H1 (cell line): ENCODE data around the gene ZNF442.
"Not testable (repeated sequence)": the region's sequence is repeated elsewhere in the genome, so short reads cannot be mapped to it uniquely, and the experiment has no call there.

Source experiments
- CREB1 ChIP-seq: IDR thresholded peaks from 2 replicates; pipeline ENCODE4 v1.6.1; 2012; ENCODE audit warnings: inconsistent platforms
- CTCF ChIP-seq, 3 experiments: IDR thresholded peaks; 1 replicate in 2 of 3; 2 replicates in 1 of 3; pipeline versions ENCODE4 v1.5.1 to v1.6.1; 2011; ENCODE audit warnings: low read length in 3 of 3, mild to moderate bottlenecking in 3 of 3, inconsistent platforms in 2 of 3, low read depth in 1 of 3, moderate library complexity in 1 of 3; ENCODE audit not compliant: insufficient read depth in 1 of 3; ENCODE audit errors: control extremely low read depth in 1 of 3
- EP300 ChIP-seq, 2 experiments: IDR thresholded peaks; 1 replicate in 1 of 2; 2 replicates in 1 of 2; pipeline ENCODE4 v1.6.1; 2011 to 2012; ENCODE audit warnings: low read depth in 2 of 2, low read length in 2 of 2, mild to moderate bottlenecking in 2 of 2, borderline replicate concordance in 1 of 2, inconsistent platforms in 1 of 2, moderate library complexity in 1 of 2
- GABPA ChIP-seq: IDR thresholded peaks from 2 replicates; pipeline ENCODE4 v1.6.1; 2011; ENCODE audit warnings: mild to moderate bottlenecking, low read length, moderate library complexity, borderline replicate concordance; ENCODE audit not compliant: insufficient read depth
- POLR2A ChIP-seq, 2 experiments: IDR thresholded peaks; 1 replicate in 1 of 2; 2 replicates in 1 of 2; pipeline ENCODE4 v1.6.1; 2011; ENCODE audit warnings: low read depth in 2 of 2, low read length in 2 of 2, mild to moderate bottlenecking in 2 of 2; ENCODE audit errors: control extremely low read depth in 1 of 2
- POLR2AphosphoS5 ChIP-seq: IDR thresholded peaks from 2 replicates; pipeline ENCODE4 v1.6.1; 2011; ENCODE audit warnings: low read depth, low read length
- RAD21 ChIP-seq, 2 experiments: IDR thresholded peaks in 1 of 2; conservative IDR thresholded peaks in 1 of 2; 2 replicates each; pipeline ENCODE4 v1.6.1; 2011; ENCODE audit warnings: low read depth in 2 of 2, low read length in 2 of 2, improper control_type of control experiment in 1 of 2, inconsistent platforms in 1 of 2, mild to moderate bottlenecking in 1 of 2, moderate library complexity in 1 of 2
- SP1 ChIP-seq: IDR thresholded peaks from 2 replicates; pipeline ENCODE4 v1.6.1; 2011; ENCODE audit warnings: low read depth, low read length
- SP2 ChIP-seq: IDR thresholded peaks from 2 replicates; pipeline ENCODE4 v1.6.1; 2012; ENCODE audit warnings: mild to moderate bottlenecking, low read length, inconsistent platforms

- TF ChIP-seq RAD21 (IDR thresholded peaks at IDR 0.05 in 1 of 2, conservative IDR thresholded peaks at IDR 0.05 in 1 of 2; ENCODE audit: low read depth in 2 of 2, low read length in 2 of 2); EP300 (IDR thresholded peaks at IDR 0.05; ENCODE audit: borderline replicate concordance in 1 of 2, low read depth in 2 of 2, low read length in 2 of 2); POLR2AphosphoS5; CTCF (IDR thresholded peaks at IDR 0.05; ENCODE audit: control extremely low read depth in 1 of 3, insufficient read depth in 1 of 3, low read depth in 1 of 3, low read length in 3 of 3); POLR2A (IDR thresholded peaks at IDR 0.05; ENCODE audit: control extremely low read depth in 1 of 2, low read depth in 2 of 2, low read length in 2 of 2); CREB1; SP2; SP1; GABPA: not testable (repeated sequence)
Measured at GRCh38 chr19:12391148-12391547, 25.7 kb upstream of the ZNF442 start.
